Measurements from ENCODE around the gene PAPPA2. TPM values are rescaled to one million over a fixed set of nuclear protein-coding genes. Genes with fewer than 3 reads are reported as not detected.

PAPPA2 gene
- total RNA-seq, 2 experiments from 2014 or later, result 0.19 TPM; not detected in 1

GRCh38 chr1:176494436-176494835 lies 31.5 kb downstream of the PAPPA2 start:
- H3K9me2 ChIP-seq (ENCODE audit: insufficient read depth, low read length), result no peaks in the 10 kb centered on the region
- DNase-seq (ENCODE audit: low spot score), result no peak
- ChIA-PET CTCF (ENCODE audit: unreplicated experiment) (no interaction called here), POLR2A (interaction anchor here (0.5 kb wide), 1 partner anchor 11 kb away, joined by 7 read pairs; no protein-coding TSS in a partner anchor)
- no peaks in the 10 kb centered on the region for H3K79me2 ChIP-seq (ENCODE audit: insufficient read depth, low read depth, low read length)
- no peaks in the 10 kb centered on the region for H3K9me3 ChIP-seq (ENCODE audit: low read length)
- TF ChIP-seq, protein P1, sequence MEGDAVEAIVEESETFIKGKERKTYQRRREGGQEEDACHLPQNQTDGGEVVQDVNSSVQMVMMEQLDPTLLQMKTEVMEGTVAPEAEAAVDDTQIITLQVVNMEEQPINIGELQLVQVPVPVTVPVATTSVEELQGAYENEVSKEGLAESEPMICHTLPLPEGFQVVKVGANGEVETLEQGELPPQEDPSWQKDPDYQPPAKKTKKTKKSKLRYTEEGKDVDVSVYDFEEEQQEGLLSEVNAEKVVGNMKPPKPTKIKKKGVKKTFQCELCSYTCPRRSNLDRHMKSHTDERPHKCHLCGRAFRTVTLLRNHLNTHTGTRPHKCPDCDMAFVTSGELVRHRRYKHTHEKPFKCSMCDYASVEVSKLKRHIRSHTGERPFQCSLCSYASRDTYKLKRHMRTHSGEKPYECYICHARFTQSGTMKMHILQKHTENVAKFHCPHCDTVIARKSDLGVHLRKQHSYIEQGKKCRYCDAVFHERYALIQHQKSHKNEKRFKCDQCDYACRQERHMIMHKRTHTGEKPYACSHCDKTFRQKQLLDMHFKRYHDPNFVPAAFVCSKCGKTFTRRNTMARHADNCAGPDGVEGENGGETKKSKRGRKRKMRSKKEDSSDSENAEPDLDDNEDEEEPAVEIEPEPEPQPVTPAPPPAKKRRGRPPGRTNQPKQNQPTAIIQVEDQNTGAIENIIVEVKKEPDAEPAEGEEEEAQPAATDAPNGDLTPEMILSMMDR (conservative IDR thresholded peaks at IDR 0.05; ENCODE audit: low read length), result no peak
- TF ChIP-seq EZH2phosphoT487 (IDR thresholded peaks at IDR 0.05; ENCODE audit: borderline replicate concordance, low read depth, low read length), result no peak
- H3K4me2 ChIP-seq (ENCODE audit: low read length), result no peak overlapping the region
- intact Hi-C loops (cut with micrococcal nuclease; ENCODE audit: unreplicated experiment), result no loop called here
- no peak overlapping the region for H2AFZ ChIP-seq (ENCODE audit: low read length)
- no TSS peak for BruUV-seq (replicated peaks)
- no peak overlapping the region for H3K27ac ChIP-seq (ENCODE audit: low read depth, low read length, poor library complexity, severe bottlenecking)
- H4K20me1 ChIP-seq (ENCODE audit: insufficient read depth, low read length), result no peaks in the 10 kb centered on the region
- no peak overlapping the region for H3K4me3 ChIP-seq (ENCODE audit: low read depth, low read length, poor library complexity, severe bottlenecking)
- no peaks in the 10 kb centered on the region for H3K4me1 ChIP-seq (ENCODE audit: insufficient read depth, low read length, poor library complexity, severe bottlenecking)
- no peaks in the 10 kb centered on the region for H3K36me3 ChIP-seq (ENCODE audit: insufficient read depth, low read length)

GRCh38 chr1:176499671-176500070 lies 36.7 kb downstream of the PAPPA2 start:
- no TSS peak for BruUV-seq (replicated peaks)
- H4K20me1 ChIP-seq (ENCODE audit: insufficient read depth, low read length), result no peaks in the 10 kb centered on the region
- H3K79me2 ChIP-seq (ENCODE audit: insufficient read depth, low read depth, low read length), result no peaks in the 10 kb centered on the region
- CTCF ChIA-PET (ENCODE audit: unreplicated experiment), result no interaction called here
- H3K36me3 ChIP-seq (ENCODE audit: insufficient read depth, low read length), result no peaks in the 10 kb centered on the region
- no peak overlapping the region for H3K4me2 ChIP-seq (ENCODE audit: low read length)
- no peaks in the 10 kb centered on the region for H3K9me2 ChIP-seq (ENCODE audit: insufficient read depth, low read length)
- POLR2A ChIA-PET, result interaction anchor here (0.6 kb wide), 1 partner anchor 946 kb away, joined by 5 read pairs; no protein-coding TSS in a partner anchor
- no peak for TF ChIP-seq EZH2phosphoT487 (IDR thresholded peaks at IDR 0.05; ENCODE audit: borderline replicate concordance, low read depth, low read length)
- TF ChIP-seq, protein P1 (conservative IDR thresholded peaks at IDR 0.05; ENCODE audit: low read length), result no peak
- no peak overlapping the region for H3K27ac ChIP-seq (ENCODE audit: low read depth, low read length, poor library complexity, severe bottlenecking)
- no peak overlapping the region for H3K4me3 ChIP-seq (ENCODE audit: low read depth, low read length, poor library complexity, severe bottlenecking)
- no peak overlapping the region for H2AFZ ChIP-seq (ENCODE audit: low read length)
- no peaks in the 10 kb centered on the region for H3K4me1 ChIP-seq (ENCODE audit: insufficient read depth, low read length, poor library complexity, severe bottlenecking)
- intact Hi-C loops (cut with micrococcal nuclease; ENCODE audit: unreplicated experiment), result no loop called here
- H3K9me3 ChIP-seq (ENCODE audit: low read length), result no peaks in the 10 kb centered on the region
- no peak for DNase-seq (ENCODE audit: low spot score)

- no peak overlapping the region for H3K4me3 ChIP-seq (ENCODE audit: low read depth, low read length, poor library complexity, severe bottlenecking)
- intact Hi-C loops (cut with micrococcal nuclease; ENCODE audit: unreplicated experiment), result no loop called here
- no TSS peak for BruUV-seq (replicated peaks)
- H3K4me2 ChIP-seq (ENCODE audit: low read length), result no peak overlapping the region
- H3K9me2 ChIP-seq (ENCODE audit: insufficient read depth, low read length), result no peaks in the 10 kb centered on the region
- POLR2A ChIA-PET, result no interaction called here
- CTCF ChIA-PET (ENCODE audit: unreplicated experiment), result no interaction called here
- TF ChIP-seq EZH2phosphoT487 (IDR thresholded peaks at IDR 0.05; ENCODE audit: borderline replicate concordance, low read depth, low read length), result no peak
- TF ChIP-seq, protein P1 (conservative IDR thresholded peaks at IDR 0.05; ENCODE audit: low read length), result no peak
- no peaks in the 10 kb centered on the region for H3K79me2 ChIP-seq (ENCODE audit: insufficient read depth, low read depth, low read length)
- H2AFZ ChIP-seq (ENCODE audit: low read length), result no peak overlapping the region
- H3K27ac ChIP-seq (ENCODE audit: low read depth, low read length, poor library complexity, severe bottlenecking), result no peak overlapping the region
- no peaks in the 10 kb centered on the region for H3K9me3 ChIP-seq (ENCODE audit: low read length)
- H4K20me1 ChIP-seq (ENCODE audit: insufficient read depth, low read length), result no peaks in the 10 kb centered on the region
- H3K4me1 ChIP-seq (ENCODE audit: insufficient read depth, low read length, poor library complexity, severe bottlenecking), result no peaks in the 10 kb centered on the region
- no peak for DNase-seq (ENCODE audit: low spot score)
- no peaks in the 10 kb centered on the region for H3K36me3 ChIP-seq (ENCODE audit: insufficient read depth, low read length)
Measured at GRCh38 chr1:176501599-176501998, 38.6 kb downstream of the PAPPA2 start.

All from OCI-LY7 (cell line).